Smooth muscle cell (in vitro differentiated cells): ENCODE results near the gene MUC20. TPM values are rescaled to one million over a fixed set of nuclear protein-coding genes. Genes with fewer than 3 reads are reported as not detected.

ENCODE experiments used
- DNase-seq: peaks from one replicate; lab custom pipeline; 2025; ENCODE audit not compliant: unreplicated experiment; lab: John Stamatoyannopoulos, UW
- H2AFZ ChIP-seq: fragments of 200-600 bp; sonication (generic); 2 replicates; pipeline ENCODE4 v1.6.0; 2016; ENCODE audit warnings: antibody characterized with exemption, low read depth, mild to moderate bottlenecking
- H3F3A ChIP-seq: fragments of 200-600 bp; sonication (generic); 2 replicates; pipeline ENCODE4 v1.6.0; 2017; ENCODE audit warnings: antibody characterized with exemption, low read depth
- H3K27ac ChIP-seq: fragments of 200-600 bp; sonication (generic); 2 replicates; pipeline ENCODE4 v1.5.1; 2016; ENCODE audit warnings: low read depth, mild to moderate bottlenecking
- H3K27me3 ChIP-seq: fragments of 200-600 bp; sonication (generic); 2 replicates; pipeline ENCODE4 v1.6.1; 2016; ENCODE audit warnings: low read depth, mild to moderate bottlenecking
- H3K36me3 ChIP-seq: fragments of 200-600 bp; sonication (generic); 2 replicates; pipeline ENCODE4 v1.5.1; 2016; ENCODE audit warnings: low read depth
- H3K4me1 ChIP-seq: fragments of 200-600 bp; sonication (generic); 2 replicates; pipeline ENCODE4 v1.5.1; 2016; ENCODE audit warnings: low read depth
- H3K4me2 ChIP-seq: fragments of 200-600 bp; sonication (generic); 2 replicates; pipeline ENCODE4 v1.6.0; 2016; ENCODE audit warnings: mild to moderate bottlenecking
- H3K4me3 ChIP-seq: fragments of 200-600 bp; sonication (generic); 2 replicates; pipeline ENCODE4 v1.5.1; 2016; ENCODE audit warnings: mild to moderate bottlenecking
- H3K79me2 ChIP-seq: fragments of 200-600 bp; sonication (generic); 2 replicates; pipeline ENCODE4 v1.6.0; 2016; ENCODE audit warnings: low read depth, mild to moderate bottlenecking
- H3K9ac ChIP-seq: fragments of 200-600 bp; sonication (generic); 2 replicates; pipeline ENCODE4 v1.6.0; 2016; ENCODE audit warnings: low read depth
- H3K9me3 ChIP-seq: fragments of 200-600 bp; sonication (generic); replicated peaks from 2 replicates; pipeline ENCODE4 v1.5.1; 2016; ENCODE audit warnings: low read depth
- H4K20me1 ChIP-seq: fragments of 200-600 bp; sonication (generic); 2 replicates; pipeline ENCODE4 v1.6.0; 2016; ENCODE audit warnings: low read depth
- CTCF ChIP-seq: fragments of 200-600 bp; sonication (generic); IDR thresholded peaks from 2 replicates; pipeline ENCODE4 v1.5.1; 2017; ENCODE audit warnings: borderline replicate concordance, mild to moderate bottlenecking, antibody characterized with exemption; ENCODE audit not compliant: insufficient read depth, poor library complexity, severe bottlenecking
- WGBS: methylation state at CpG from one replicate; pipeline ENCODE4 v1.1.7; 2016; ENCODE audit warnings: low lambda C conversion rate; 5-methylcytosine and 5-hydroxymethylcytosine counted together
- polyA plus RNA-seq: library from polyadenylated mRNA; unstranded; fragments of >200 nt; fragmentation: Nextera tagmentation; extraction: Ambion mirVana; gene quantifications from 2 replicates; pipeline ENCODE4 v1.2.1, GENCODE V29; 2016
- total RNA-seq: library from RNA; depleted of rRNA; stranded (reverse); fragments of >200 nt; gene quantifications from 2 replicates; pipeline ENCODE4 v1.2.3, GENCODE V29; 2014

The MUC20 gene
- total and polyA plus RNA-seq, 2 experiments from 2014 or later = 2.5 to 5.9 TPM

GRCh38 chr3:195758721-195759353 is 38.1 kb downstream of the MUC20 start:
- Histone ChIP-seq H3K27ac (no peak overlapping the region), H3K9me3 (no peaks in the 10 kb centered on the region), H3K36me3 (no peaks in the 10 kb centered on the region), H3K4me1 (no peaks in the 10 kb centered on the region), H3K79me2 (no peaks in the 10 kb centered on the region), H3F3A (no peaks in the 10 kb centered on the region), H3K27me3 (no peaks in the 10 kb centered on the region), H3K4me2 (no peak overlapping the region), H3K9ac (no peak overlapping the region), H2AFZ (no peak overlapping the region), H3K4me3 (no peak overlapping the region), H4K20me1 (no peaks in the 10 kb centered on the region)
- TF ChIP-seq CTCF = no peak
- 87% methylated on average over 19 of the region's 19 CpGs for WGBS
- no peak for DNase-seq

- Histone ChIP-seq H2AFZ (no peak overlapping the region), H3K36me3 (no peaks in the 10 kb centered on the region), H3K27ac (no peak overlapping the region), H3K4me1 (no peaks in the 10 kb centered on the region), H4K20me1 (no peaks in the 10 kb centered on the region), H3K9ac (no peak overlapping the region), H3K4me2 (no peak overlapping the region), H3K79me2 (no peaks in the 10 kb centered on the region), H3K4me3 (no peak overlapping the region), H3F3A (no peaks in the 10 kb centered on the region), H3K9me3 (no peaks in the 10 kb centered on the region), H3K27me3 (no peaks in the 10 kb centered on the region)
- 90% methylated on average over 23 of the region's 24 CpGs for WGBS
- TF ChIP-seq CTCF = no peak
- DNase-seq = no peak
Observed at GRCh38 chr3:195760345-195761122, 39.8 kb downstream of the MUC20 start.

GRCh38 chr3:195761123-195761566 is 40.4 kb downstream of the MUC20 start:
- Histone ChIP-seq H4K20me1 (no peaks in the 10 kb centered on the region), H3K9ac (no peak overlapping the region), H3F3A (no peaks in the 10 kb centered on the region), H3K4me1 (no peaks in the 10 kb centered on the region), H3K9me3 (no peaks in the 10 kb centered on the region), H3K27me3 (no peaks in the 10 kb centered on the region), H3K36me3 (no peaks in the 10 kb centered on the region), H3K4me3 (no peak overlapping the region), H3K4me2 (no peak overlapping the region), H3K27ac (no peak overlapping the region), H2AFZ (no peak overlapping the region), H3K79me2 (no peaks in the 10 kb centered on the region)
- no peak for DNase-seq
- TF ChIP-seq CTCF = no peak
- 92% methylated on average over 10 of the region's 10 CpGs for WGBS
